ENCODE data around the gene ARHGEF16. TPM values are rescaled to one million over a fixed set of nuclear protein-coding genes. Genes with fewer than 3 reads are reported as not detected.

ARHGEF16 gene
- total RNA-seq, 1 experiment from 2014 or later = 11.2 TPM

- DNase-seq (ENCODE audit: low spot score) = no peak
- Histone ChIP-seq H3K4me1 (ENCODE audit: insufficient read depth, low read length, poor library complexity, severe bottlenecking) (no peaks in the 10 kb centered on the region), H3K27me3 (replicated peaks; ENCODE audit: insufficient read depth, low read depth, low read length, poor library complexity) (peaks cover 42% of the 10 kb centered on the region), H3K27ac (ENCODE audit: low read depth, low read length, poor library complexity, severe bottlenecking) (no peak overlapping the region), H3K4me3 (ENCODE audit: low read depth, low read length, poor library complexity, severe bottlenecking) (no peak overlapping the region), H3K36me3 (ENCODE audit: insufficient read depth, low read length, poor library complexity, severe bottlenecking) (no peaks in the 10 kb centered on the region), H3K9me3 (ENCODE audit: low read depth, low read length, poor library complexity, severe bottlenecking) (no peaks in the 10 kb centered on the region)
- no TSS peak for BruUV-seq (replicated peaks)
- POLR2A ChIA-PET (ENCODE audit: low non-redundant PET) = no interaction called here
- CTCF ChIA-PET = no interaction called here
- intact Hi-C loops (cut with micrococcal nuclease; ENCODE audit: unreplicated experiment) = no loop called here
- TF ChIP-seq EZH2 (IDR thresholded peaks at IDR 0.05; ENCODE audit: borderline replicate concordance, low read depth, low read length, poor library complexity, severe bottlenecking) (no peak), CTCF (conservative IDR thresholded peaks at IDR 0.05; ENCODE audit: low read depth, low read length) (no peak)
Observed at GRCh38 chr1:3442901-3443300, 11.6 kb upstream of the ARHGEF16 start.

DNA sequence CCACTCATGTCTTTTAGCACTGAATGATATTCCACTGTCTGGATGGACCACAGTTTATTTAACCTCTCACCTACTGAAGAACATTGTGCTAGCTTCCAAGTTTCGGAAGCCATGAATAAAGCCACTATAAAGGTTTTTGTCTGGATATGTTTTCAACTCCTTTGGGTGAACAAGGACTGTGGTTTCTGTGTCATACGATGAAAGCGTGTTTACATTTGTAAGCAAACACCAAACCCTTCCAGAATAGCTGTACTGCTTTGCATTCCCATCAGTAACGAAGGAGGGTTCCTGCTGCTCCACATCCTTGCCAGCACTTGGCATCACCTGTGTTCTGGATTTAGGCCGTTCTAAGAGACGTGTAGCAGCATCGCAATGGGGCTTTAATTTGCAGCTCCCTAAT lies 10.7 kb upstream of the ARHGEF16 start:
- CTCF ChIA-PET = interaction anchor here (1.3 kb wide), 1 partner anchor 9 kb away, joined by 3 read pairs; no protein-coding TSS in a partner anchor
- BruUV-seq (replicated peaks) = no TSS peak
- Histone ChIP-seq H3K36me3 (ENCODE audit: insufficient read depth, low read length, poor library complexity, severe bottlenecking) (no peaks in the 10 kb centered on the region), H3K4me1 (ENCODE audit: insufficient read depth, low read length, poor library complexity, severe bottlenecking) (no peaks in the 10 kb centered on the region), H3K27me3 (replicated peaks; ENCODE audit: insufficient read depth, low read depth, low read length, poor library complexity) (peaks cover 40% of the 10 kb centered on the region), H3K27ac (ENCODE audit: low read depth, low read length, poor library complexity, severe bottlenecking) (no peak overlapping the region), H3K9me3 (ENCODE audit: low read depth, low read length, poor library complexity, severe bottlenecking) (no peaks in the 10 kb centered on the region), H3K4me3 (ENCODE audit: low read depth, low read length, poor library complexity, severe bottlenecking) (no peak overlapping the region)
- intact Hi-C loops (cut with micrococcal nuclease; ENCODE audit: unreplicated experiment) = no loop called here
- DNase-seq (ENCODE audit: low spot score) = no peak
- POLR2A ChIA-PET (ENCODE audit: low non-redundant PET) = no interaction called here
- no peak for TF ChIP-seq EZH2 (IDR thresholded peaks at IDR 0.05; ENCODE audit: borderline replicate concordance, low read depth, low read length, poor library complexity, severe bottlenecking)
- TF ChIP-seq CTCF (conservative IDR thresholded peaks at IDR 0.05; ENCODE audit: low read depth, low read length) = no peak

GRCh38 chr1:3444298-3444697 lies 10.2 kb upstream of the ARHGEF16 start:
- H3K4me1 ChIP-seq (ENCODE audit: insufficient read depth, low read length, poor library complexity, severe bottlenecking) = no peaks in the 10 kb centered on the region

More at GRCh38 chr1:3444298-3444697, 10.2 kb upstream of the ARHGEF16 start:
- TF ChIP-seq CTCF (conservative IDR thresholded peaks at IDR 0.05; ENCODE audit: low read depth, low read length) = no peak
- no peak for TF ChIP-seq EZH2 (IDR thresholded peaks at IDR 0.05; ENCODE audit: borderline replicate concordance, low read depth, low read length, poor library complexity, severe bottlenecking)
- CTCF ChIA-PET = interaction anchor here (1.3 kb wide), 1 partner anchor 9 kb away, joined by 3 read pairs; no protein-coding TSS in a partner anchor
- no peak for DNase-seq (ENCODE audit: low spot score)
- no TSS peak for BruUV-seq (replicated peaks)
- POLR2A ChIA-PET (ENCODE audit: low non-redundant PET) = no interaction called here
- intact Hi-C loops (cut with micrococcal nuclease; ENCODE audit: unreplicated experiment) = no loop called here
- Histone ChIP-seq H3K36me3 (ENCODE audit: insufficient read depth, low read length, poor library complexity, severe bottlenecking) (no peaks in the 10 kb centered on the region), H3K9me3 (ENCODE audit: low read depth, low read length, poor library complexity, severe bottlenecking) (no peaks in the 10 kb centered on the region), H3K27ac (ENCODE audit: low read depth, low read length, poor library complexity, severe bottlenecking) (no peak overlapping the region), H3K4me3 (ENCODE audit: low read depth, low read length, poor library complexity, severe bottlenecking) (no peak overlapping the region), H3K27me3 (replicated peaks; ENCODE audit: insufficient read depth, low read depth, low read length, poor library complexity) (peaks cover 40% of the 10 kb centered on the region)
